RWPE1 (cell line): ENCODE measurements around the gene PDXDC1.
"Not testable (repeated sequence)": the region's sequence is repeated elsewhere in the genome, so short reads cannot be mapped to it uniquely, and the experiment has no call there.

Experiments used
- CTCF ChIA-PET: fragments of 350-600 bp; sonication (Branson Sonifier 250); formaldehyde crosslinking; extraction: SDS; loops from one replicate; lab custom pipeline; 2021; lab: Yijun Ruan, JAX
- POLR2A ChIA-PET: fragments of 400-600 bp; formaldehyde crosslinking; extraction: SDS; loops from one replicate; lab custom pipeline; 2020; ENCODE audit warnings: antibody characterized with exemption; ENCODE audit not compliant: low non-redundant PET; lab: Yijun Ruan, JAX
- DNase-seq: peaks from one replicate; pipeline ENCODE4 v3.0.0; 2012; ENCODE audit warnings: low spot score
- H3K27ac ChIP-seq: fragments of 450-650 bp; 2 replicates; pipeline ENCODE4 v1.5.1; 2017
- CTCF ChIP-seq: fragments of 450-650 bp; conservative IDR thresholded peaks from 2 replicates; pipeline ENCODE4 v1.5.1; 2017; ENCODE audit warnings: low read depth, mild to moderate bottlenecking

Gene PDXDC1

GRCh38 chr16:15005357-15006132, 30.7 kb downstream of the PDXDC1 start:
- H3K27ac ChIP-seq, DNase-seq, CTCF ChIA-PET, POLR2A ChIA-PET: not testable (repeated sequence)

GRCh38 chr16:15008647-15009046, 33.8 kb downstream of the PDXDC1 start:
- POLR2A ChIA-PET, result not testable (repeated sequence)

GRCh38 chr16:15012941-15013340, 38.1 kb downstream of the PDXDC1 start:
- DNase-seq, POLR2A ChIA-PET, H3K27ac ChIP-seq: not testable (repeated sequence)
- CTCF ChIA-PET, result interaction anchor here (0.6 kb wide), 1 partner anchor 32 kb away, joined by 7 read pairs; no protein-coding TSS in a partner anchor

More at GRCh38 chr16:15008647-15009046, 33.8 kb downstream of the PDXDC1 start:
- H3K27ac ChIP-seq, CTCF ChIA-PET, DNase-seq: not testable (repeated sequence)

- DNase-seq, H3K27ac ChIP-seq, CTCF ChIA-PET, POLR2A ChIA-PET: not testable (repeated sequence)
These were observed 40.8 kb downstream of the PDXDC1 start for GRCh38 chr16:15015671-15016070.

- peak overlapping the region; percentile 24; the same call in 1 of the 2 replicates for H3K27ac ChIP-seq
- DNase-seq, CTCF ChIA-PET, POLR2A ChIA-PET: not testable (repeated sequence)
These were observed 41.5 kb downstream of the PDXDC1 start for GRCh38 chr16:15016354-15016753.

- H3K27ac ChIP-seq, POLR2A ChIA-PET, CTCF ChIA-PET, DNase-seq: not testable (repeated sequence)
These were observed 42.2 kb downstream of the PDXDC1 start for GRCh38 chr16:15016951-15017580.

GRCh38 chr16:15021429-15021828, 46.6 kb downstream of the PDXDC1 start:
- H3K27ac ChIP-seq, CTCF ChIA-PET, POLR2A ChIA-PET, DNase-seq: not testable (repeated sequence)

GRCh38 chr16:15022194-15022593, 47.4 kb downstream of the PDXDC1 start:
- DNase-seq, result peak; percentile 38
- CTCF ChIA-PET, POLR2A ChIA-PET, H3K27ac ChIP-seq: not testable (repeated sequence)
- peak; percentile 19; the same call in 1 of the 2 replicates for TF ChIP-seq CTCF

- CTCF ChIA-PET, DNase-seq, POLR2A ChIA-PET: not testable (repeated sequence)
- H3K27ac ChIP-seq, result peak overlapping the region; percentile 5; the same call in 1 of the 2 replicates
These were observed 48.7 kb downstream of the PDXDC1 start for GRCh38 chr16:15023381-15024077.

- DNase-seq, POLR2A ChIA-PET, CTCF ChIA-PET: not testable (repeated sequence)
- peak overlapping the region; percentile 34; the same call in 1 of the 2 replicates for H3K27ac ChIP-seq
These were observed 50.0 kb downstream of the PDXDC1 start for GRCh38 chr16:15024858-15025199.

GRCh38 chr16:15025234-15025951, 50.6 kb downstream of the PDXDC1 start:
- POLR2A ChIA-PET, DNase-seq, CTCF ChIA-PET: not testable (repeated sequence)
- peak overlapping the region; percentile 34; the same call in 1 of the 2 replicates for H3K27ac ChIP-seq

- POLR2A ChIA-PET, DNase-seq, CTCF ChIA-PET: not testable (repeated sequence)
- peak overlapping the region; percentile 75 for H3K27ac ChIP-seq
These were observed 52.2 kb downstream of the PDXDC1 start for GRCh38 chr16:15027051-15027450.

- POLR2A ChIA-PET, CTCF ChIA-PET, DNase-seq: not testable (repeated sequence)
- H3K27ac ChIP-seq, result peak overlapping the region; percentile 75
These were observed 52.9 kb downstream of the PDXDC1 start for GRCh38 chr16:15027503-15028344.

GRCh38 chr16:15028345-15028715, 53.5 kb downstream of the PDXDC1 start:
- peak overlapping the region; percentile 75 for H3K27ac ChIP-seq
- POLR2A ChIA-PET, CTCF ChIA-PET, DNase-seq: not testable (repeated sequence)
